Head of caudate nucleus (tissue), 42 donors: ENCODE measurements around the gene YWHAQ.
"Not testable (repeated sequence)": the region's sequence is repeated elsewhere in the genome, so short reads cannot be mapped to it uniquely, and the experiment has no call there.

ENCODE experiments used
- DNase-seq, 42 donors: peaks; one replicate each; pipeline versions ENCODE4 v3.0.0 to v3.0.0-alpha.2; 2020 to 2021; ENCODE audit warnings: mixed read lengths in 7 of 42
- intact Hi-C: fragments of 100-400 bp; cut with DNase I; formaldehyde crosslinking; loops from one replicate; pipeline ENCODE4 v1.15.0; 2022

The YWHAQ gene

DNA sequence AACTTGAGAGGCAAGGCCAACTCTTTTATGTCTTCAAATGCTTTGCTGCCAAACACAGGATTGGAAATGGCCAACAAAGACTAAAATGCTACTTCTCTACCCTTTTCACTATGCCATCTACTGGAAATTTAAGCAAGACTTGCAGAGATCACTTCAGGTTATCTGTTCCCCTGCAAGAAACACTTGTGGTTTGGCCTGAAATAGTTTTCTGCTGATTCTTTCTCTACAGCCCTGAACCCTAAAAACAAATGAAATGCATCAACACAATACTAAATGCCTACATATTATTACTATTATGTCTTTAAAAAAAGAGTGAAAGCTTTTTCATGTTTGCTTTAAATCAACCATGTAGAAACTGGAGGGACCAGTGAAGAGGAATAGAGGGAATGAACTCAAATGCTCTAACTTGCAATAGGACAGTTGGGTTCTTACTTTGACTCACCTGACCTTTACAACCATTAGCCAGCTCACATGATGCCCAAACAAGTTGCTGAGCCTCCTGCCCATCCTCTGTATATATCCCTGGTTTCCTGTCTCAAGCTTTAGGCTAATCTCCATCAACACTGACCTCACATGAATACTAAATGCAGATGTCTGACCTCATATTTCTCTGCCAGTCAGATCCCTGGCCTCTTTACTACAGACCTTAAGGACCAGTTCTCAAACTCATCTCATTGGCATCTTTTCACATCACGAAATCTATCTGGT is 57.6 kb downstream of the YWHAQ start:
- intact Hi-C loops = no loop called here
- no peak for DNase-seq

DNA sequence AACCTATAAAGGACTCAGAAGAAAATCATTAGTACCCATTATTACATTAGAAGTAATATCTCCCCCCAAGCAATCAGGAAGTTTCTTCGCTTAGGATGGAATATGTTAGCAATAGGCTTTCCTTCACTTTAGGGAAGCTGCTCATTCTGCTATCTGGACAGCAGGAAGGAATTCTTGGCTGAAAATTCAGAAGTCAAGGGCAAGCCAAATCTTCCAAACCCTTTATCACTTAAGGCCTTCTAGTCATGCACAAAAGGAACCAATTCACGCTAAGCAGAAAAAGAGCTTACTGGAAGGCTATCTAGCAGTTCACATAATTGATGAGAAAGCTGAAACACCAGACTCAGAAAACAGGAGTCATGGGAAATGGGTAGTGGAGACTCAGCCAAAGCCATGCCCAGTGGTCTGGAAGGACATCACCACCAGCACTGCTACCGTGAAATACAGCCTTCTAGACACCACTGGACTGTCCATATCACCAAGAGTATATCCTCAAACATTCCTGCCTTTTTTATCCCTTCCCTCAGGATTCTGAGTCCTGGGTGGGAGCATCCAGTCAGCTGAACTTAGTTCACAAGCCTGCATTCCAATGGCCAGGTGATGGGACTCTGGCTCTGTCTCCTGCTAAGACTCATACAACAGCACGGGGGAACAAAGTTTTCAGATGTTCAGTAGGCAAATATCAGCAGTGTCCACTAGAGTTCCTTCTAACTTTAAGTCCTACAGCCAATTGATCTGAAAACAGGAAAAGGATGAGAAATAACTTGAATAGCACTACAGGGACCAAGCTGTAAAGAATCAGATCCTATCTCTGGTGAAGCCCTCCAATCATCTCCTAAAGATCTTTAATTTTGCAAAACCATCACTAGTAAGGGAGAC is 60.4 kb downstream of the YWHAQ start:
- intact Hi-C loops = no loop called here

GRCh38 chr2:9565436-9566153 is 65.2 kb downstream of the YWHAQ start:
- intact Hi-C loops = no loop called here

More for the DNA sequence above, 60.4 kb downstream of the YWHAQ start:
- DNase-seq = no peak

GRCh38 chr2:9560628-9561027 is 70.2 kb downstream of the YWHAQ start:
- intact Hi-C loops = no loop called here
- no peak for DNase-seq

More at GRCh38 chr2:9565436-9566153, 65.2 kb downstream of the YWHAQ start:
- DNase-seq = peak in 18 of 42 donors; percentile 8 to 76 (median 39)

- DNase-seq = no peak
Measured at GRCh38 chr2:9558948-9559381, 71.8 kb downstream of the YWHAQ start.

DNA sequence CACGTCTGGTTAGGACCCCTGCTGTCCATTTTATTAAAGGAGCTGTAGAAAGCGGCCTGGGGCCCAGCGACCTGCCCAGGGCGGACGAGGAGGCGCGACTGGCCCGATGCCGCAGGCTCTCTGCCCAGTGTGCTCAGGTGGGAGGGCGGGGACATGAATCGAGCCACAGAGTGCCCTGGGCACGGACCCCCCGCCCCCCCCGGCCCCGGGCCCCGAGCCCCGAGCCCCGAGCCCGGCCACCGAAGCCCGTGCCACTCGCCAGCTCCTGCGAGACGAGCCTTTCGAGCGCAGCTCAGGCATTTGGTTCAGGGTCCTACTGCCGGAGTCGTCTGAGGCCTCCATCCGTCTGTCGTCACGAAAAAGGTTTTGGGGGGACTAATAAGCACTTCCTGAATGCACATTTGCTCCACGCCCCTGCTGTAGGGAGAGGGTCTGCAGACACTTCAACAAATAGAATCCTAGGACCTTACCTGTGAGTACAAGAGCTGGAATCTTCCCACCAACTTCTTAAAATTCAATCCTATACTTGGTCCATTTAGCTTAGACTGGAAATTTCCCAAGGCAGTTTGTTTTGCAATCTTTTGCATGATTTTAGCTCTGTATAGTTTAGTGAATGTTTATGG is 74.6 kb downstream of the YWHAQ start:
- peak in 6 of 42 donors; percentile 9 to 49 (median 19) for DNase-seq
- intact Hi-C loops = loop anchor here (5.0 to 10.0 kb wide), 3 partner anchors 76 to 349 kb away; partner anchors contain the start of genes ASAP2, IAH1 and YWHAQ

More at GRCh38 chr2:9558948-9559381, 71.8 kb downstream of the YWHAQ start:
- intact Hi-C loops = loop anchor here (5.0 to 10.0 kb wide), 3 partner anchors 73 to 352 kb away; partner anchors contain the start of genes ASAP2, IAH1 and YWHAQ

DNA sequence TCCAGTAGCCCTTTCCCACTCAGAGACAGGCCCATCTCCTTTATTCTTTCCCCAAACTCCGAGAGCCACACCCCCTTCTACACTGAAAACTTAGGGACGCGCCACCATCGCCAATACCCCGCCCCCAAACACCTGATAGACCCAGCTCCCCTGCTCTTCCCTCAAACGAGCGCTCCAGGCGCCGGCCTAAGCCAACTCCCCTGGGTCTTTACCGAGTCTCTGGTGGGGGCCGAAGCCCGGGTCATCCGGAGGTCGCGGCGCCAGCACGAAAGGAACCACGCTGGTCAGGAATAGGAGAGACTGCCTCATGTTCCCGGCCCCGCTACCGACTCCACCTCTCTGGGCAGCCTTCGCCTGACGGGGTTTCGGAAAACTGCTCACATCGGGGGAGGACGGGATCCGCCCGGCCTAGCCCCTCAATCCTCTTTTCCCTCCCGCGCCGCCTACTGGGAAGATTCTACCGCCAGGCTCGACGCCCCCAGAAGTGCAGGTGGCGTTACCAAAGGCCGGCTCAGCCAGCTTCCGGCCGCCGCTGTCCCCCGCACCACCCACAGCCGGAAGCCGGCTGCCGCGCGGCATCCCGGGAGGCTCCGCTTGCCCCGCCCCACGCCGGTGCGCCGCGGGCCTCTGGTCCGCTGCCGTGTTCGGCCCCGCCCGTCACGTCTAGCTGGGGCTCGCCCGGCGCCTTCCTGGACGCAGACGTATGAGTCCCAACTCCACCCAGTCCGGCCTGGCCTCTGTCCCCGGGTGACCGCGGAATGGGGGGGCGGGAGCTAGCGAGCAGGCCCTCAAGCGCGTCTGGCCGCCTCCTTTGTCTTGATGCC is 75.3 kb downstream of the YWHAQ start, which contains the start of gene ADAM17:
ADAM17 (minus strand) TSS at position 534 of the 824 bp plus-strand sequence; CDS start at position 309, 225 bp downstream.
- DNase-seq = peak; percentile 78 to 95 (median 91)
- intact Hi-C loops = loop anchor here (5.0 to 10.0 kb wide), 3 partner anchors 77 to 348 kb away; partner anchors contain the start of genes ASAP2, IAH1 and YWHAQ

- peak in 22 of 42 donors; percentile 7 to 62 (median 32) for DNase-seq
Measured at GRCh38 chr2:9554921-9555296, 75.9 kb downstream of the YWHAQ start.

DNA sequence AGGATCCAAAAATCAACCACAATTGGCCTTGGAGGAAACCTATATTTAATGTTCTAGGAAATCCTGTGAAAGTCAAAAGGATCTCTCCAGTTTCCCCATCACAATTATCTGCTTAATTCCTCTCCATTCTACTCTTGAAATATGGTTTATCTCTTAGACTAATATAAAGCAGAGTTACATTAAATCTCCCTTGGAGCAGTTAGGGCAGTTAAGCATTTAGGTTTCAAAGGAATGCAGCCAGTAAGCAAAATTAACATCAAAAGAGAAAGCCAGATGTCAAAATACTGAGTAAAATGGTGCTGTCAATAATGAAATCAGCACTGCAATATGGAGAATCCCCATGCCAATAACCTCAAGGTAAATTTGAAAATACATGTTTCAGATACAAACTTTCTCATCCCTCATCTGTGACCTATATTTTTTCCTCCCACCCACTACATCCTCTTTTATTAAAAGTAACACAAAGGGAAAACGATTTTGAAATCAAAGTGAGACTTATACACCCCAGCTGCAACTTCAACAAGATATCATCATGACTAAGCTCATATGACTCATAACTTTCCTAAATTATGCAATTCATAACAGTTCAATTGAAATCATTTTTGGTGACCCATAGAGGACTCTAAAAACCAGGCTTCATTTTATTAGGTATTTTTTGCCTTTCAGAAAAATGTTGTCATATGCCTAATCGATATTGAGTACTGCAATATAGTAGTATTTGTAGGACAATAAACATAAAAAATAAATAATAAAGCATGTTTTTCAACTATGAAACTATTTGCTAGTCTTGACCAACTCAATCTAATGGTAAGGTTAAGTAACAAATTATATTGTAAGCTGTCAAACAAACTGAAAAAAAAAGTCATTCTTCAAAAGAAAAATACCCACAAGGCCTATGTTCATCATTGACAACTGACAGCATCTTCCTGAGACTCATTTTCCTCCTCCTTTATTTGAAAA is 78.3 kb downstream of the YWHAQ start:
- intact Hi-C loops = loop anchor here (10.0 kb wide), 1 partner anchor 78 kb away; the partner anchor contains the start of gene IAH1
- no peak for DNase-seq

More at GRCh38 chr2:9554921-9555296, 75.9 kb downstream of the YWHAQ start:
- intact Hi-C loops = loop anchor here (5.0 to 10.0 kb wide), 3 partner anchors 77 to 348 kb away; partner anchors contain the start of genes ASAP2, IAH1 and YWHAQ

DNA sequence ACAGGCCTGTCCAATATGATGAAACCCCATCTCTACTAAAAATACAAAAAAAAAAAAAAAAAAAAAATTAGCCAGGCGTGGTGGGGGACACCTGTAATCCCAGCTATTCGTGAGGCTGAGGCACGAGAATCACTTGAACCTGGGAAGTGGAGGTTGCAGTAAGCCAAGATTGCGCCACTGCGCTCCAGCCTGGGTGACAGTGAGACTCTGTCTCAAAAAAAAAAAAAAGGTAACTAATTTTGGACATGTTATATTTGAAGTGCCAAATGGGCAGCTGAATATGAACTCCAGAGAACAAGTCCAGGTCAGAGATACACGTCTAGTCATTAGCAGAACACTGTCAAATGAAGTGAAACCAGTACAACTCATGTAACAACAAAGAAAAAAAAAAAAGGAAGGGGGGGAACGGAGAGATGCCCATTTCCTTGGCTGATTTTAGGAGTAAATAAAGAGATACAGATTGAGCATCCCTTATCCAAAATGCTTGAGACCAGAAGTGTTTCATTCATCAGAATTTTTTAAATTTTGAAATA is 79.9 kb downstream of the YWHAQ start:
- intact Hi-C loops = loop anchor here (10.0 kb wide), 1 partner anchor 76 kb away; the partner anchor contains the start of gene IAH1
- not testable (repeated sequence) for DNase-seq

DNA sequence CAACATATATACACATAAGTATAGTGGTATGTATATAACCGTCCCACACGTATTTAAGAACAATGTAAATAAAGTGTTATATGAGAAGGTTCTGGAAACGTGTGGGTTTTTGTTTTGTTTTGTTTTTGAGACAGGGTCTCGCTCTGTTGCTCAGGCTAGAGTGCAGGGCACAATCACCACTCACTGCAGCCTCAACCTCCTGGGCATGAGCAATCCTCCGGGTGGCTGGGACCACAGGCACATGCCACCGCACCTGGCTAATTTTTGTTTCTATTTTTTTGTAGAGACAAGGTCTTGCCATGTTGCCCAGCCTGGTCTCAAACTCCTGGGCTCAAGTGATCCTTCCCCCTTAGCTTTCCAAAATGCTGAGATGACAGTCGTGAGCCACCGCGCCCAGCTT is 81.4 kb downstream of the YWHAQ start:
- no peak for DNase-seq
- intact Hi-C loops = no loop called here

DNA sequence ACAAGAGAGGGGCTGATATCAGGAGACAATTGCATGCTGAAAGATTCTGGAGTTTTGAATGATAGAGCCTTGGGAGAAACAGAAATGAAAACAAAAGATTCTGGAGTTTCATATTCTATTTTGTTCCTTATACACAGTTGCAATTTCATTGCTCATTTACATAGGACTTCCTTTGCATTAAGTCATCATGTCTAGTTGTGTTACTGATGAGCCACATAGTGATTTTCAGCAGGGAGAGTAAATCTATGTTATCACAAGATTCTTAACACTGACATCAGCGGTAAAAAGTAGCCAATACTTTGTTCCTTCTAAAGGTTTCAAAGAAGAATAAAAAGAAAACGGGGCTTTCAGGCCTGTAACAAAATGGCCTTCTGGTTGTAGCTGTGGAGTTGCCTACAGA is 82.3 kb downstream of the YWHAQ start:
- intact Hi-C loops = no loop called here

GRCh38 chr2:9547262-9547991 is 83.4 kb downstream of the YWHAQ start:
- intact Hi-C loops = no loop called here

More for the DNA sequence above, 82.3 kb downstream of the YWHAQ start:
- no peak for DNase-seq

DNA sequence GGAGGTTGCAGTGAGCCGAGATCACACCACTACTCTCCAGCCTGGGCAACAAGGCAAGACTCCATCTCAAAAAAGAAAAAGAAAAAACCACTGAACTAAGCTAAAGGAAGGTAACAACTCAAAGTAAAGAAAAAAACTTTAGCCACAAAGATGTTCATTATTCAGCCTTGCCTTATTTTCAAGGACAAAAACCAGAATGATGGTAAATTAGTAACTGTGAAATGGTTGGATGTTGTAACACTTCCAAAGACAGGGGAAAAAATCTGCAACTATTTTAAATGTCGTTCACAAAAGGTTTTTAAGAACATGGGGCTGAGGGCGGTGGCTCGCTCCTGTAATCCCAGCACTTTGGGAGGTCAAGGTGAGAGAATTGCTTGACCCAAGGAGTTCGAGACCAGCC is 85.3 kb downstream of the YWHAQ start:
- DNase-seq = no peak
- intact Hi-C loops = no loop called here

More at GRCh38 chr2:9547262-9547991, 83.4 kb downstream of the YWHAQ start:
- no peak for DNase-seq

- DNase-seq = no peak
- intact Hi-C loops = no loop called here
Measured at GRCh38 chr2:9543557-9543956, 87.2 kb downstream of the YWHAQ start.
